ENCODE results near the gene SLC9A4. TPM values are rescaled to one million over a fixed set of nuclear protein-coding genes. Genes with fewer than 3 reads are reported as not detected.

Gene SLC9A4
- total RNA-seq, result not detected

DNA sequence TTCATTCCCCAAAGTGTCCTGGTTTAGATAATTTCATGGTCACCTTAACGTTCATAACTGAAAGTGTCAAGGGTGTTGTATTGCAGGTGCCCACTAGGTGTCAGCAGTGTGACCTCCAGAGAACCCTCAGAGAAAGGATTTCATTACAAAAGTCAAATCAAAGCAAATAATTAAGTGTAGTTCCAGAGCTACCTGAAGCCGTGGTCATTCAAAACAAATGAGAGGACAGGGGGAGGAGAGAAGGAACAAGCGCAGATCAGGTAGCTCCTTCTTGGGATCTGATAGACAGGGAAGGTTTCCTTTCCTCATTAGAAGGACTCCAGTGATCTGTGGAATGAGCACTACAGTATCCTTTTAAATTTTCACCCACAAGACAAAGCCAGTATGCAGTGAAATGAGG is at the start of gene SLC9A4:
Gene SLC9A4 (plus strand): TSS at position 207 of the 400 bp plus-strand sequence. CDS start 534 bp downstream, outside the sequence.
- TF ChIP-seq, protein P1, sequence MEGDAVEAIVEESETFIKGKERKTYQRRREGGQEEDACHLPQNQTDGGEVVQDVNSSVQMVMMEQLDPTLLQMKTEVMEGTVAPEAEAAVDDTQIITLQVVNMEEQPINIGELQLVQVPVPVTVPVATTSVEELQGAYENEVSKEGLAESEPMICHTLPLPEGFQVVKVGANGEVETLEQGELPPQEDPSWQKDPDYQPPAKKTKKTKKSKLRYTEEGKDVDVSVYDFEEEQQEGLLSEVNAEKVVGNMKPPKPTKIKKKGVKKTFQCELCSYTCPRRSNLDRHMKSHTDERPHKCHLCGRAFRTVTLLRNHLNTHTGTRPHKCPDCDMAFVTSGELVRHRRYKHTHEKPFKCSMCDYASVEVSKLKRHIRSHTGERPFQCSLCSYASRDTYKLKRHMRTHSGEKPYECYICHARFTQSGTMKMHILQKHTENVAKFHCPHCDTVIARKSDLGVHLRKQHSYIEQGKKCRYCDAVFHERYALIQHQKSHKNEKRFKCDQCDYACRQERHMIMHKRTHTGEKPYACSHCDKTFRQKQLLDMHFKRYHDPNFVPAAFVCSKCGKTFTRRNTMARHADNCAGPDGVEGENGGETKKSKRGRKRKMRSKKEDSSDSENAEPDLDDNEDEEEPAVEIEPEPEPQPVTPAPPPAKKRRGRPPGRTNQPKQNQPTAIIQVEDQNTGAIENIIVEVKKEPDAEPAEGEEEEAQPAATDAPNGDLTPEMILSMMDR (IDR thresholded peaks at IDR 0.05; ENCODE audit: low read depth), result no peak

DNA sequence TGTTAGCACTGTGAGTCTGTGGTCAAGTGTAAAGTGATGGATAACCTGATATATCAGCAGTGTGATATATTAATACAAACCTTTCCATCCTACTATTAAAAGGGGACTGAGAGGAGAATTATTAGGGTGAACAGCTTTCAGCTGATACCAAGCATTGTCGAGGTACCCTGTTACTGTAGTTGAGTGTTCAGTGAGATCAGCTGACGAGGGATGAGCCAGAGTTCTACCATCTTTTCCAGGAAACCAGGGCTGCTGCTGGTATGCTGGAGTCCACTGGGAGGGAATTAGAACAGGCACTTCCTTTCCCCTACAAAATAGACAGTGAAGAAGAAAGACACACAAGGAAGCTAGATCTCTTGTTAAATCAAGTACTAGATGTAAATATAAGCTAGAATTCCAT is 49.7 kb upstream of the SLC9A4 start:
- TF ChIP-seq, protein P1 (IDR thresholded peaks at IDR 0.05; ENCODE audit: low read depth), result no peak

GRCh38 chr2:102424754-102425153 is 48.3 kb upstream of the SLC9A4 start:
- TF ChIP-seq, protein P1 (IDR thresholded peaks at IDR 0.05; ENCODE audit: low read depth), result no peak

GRCh38 chr2:102425441-102426132 is 47.4 kb upstream of the SLC9A4 start:
- TF ChIP-seq, protein P1 (IDR thresholded peaks at IDR 0.05; ENCODE audit: low read depth), result no peak

DNA sequence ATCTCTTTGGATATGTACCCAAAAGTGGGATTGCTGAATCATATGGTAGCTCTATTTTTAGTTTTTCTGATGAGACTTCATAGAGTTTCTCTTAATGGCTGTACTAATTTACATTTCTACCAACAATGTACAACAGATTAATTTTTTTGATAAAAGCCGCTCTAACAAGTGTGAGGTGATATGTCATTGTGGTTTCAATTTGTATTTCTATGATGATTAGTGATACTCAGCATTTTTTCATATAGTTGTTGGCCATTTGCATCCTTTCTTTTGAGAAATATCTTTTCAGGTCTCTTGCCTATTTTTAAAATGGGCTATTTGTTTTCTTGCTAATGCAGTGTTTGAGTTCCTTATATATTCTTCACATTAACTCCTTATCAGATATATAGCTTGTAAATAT is 45.8 kb upstream of the SLC9A4 start:
- TF ChIP-seq, protein P1 (IDR thresholded peaks at IDR 0.05; ENCODE audit: low read depth), result no peak

DNA sequence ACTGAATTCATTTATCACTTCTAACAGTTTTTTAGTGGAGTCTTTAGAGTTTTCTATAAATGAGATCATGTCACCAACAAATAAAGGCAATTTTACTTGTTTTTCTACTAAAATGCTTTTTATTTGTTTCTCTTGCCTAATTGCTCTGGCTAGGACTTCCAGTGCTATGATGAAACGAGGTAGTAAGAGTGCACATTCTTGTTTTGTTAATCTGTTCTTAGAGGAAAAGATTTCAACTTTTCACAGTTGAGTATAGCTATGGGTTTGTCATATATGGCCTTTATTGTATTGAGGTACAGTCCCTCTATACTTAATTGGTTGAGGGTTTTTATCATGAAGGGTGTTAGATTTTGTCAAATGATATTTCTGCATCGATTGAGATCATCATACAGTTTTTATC is 44.5 kb upstream of the SLC9A4 start:
- TF ChIP-seq, protein P1 (IDR thresholded peaks at IDR 0.05; ENCODE audit: low read depth), result no peak

DNA sequence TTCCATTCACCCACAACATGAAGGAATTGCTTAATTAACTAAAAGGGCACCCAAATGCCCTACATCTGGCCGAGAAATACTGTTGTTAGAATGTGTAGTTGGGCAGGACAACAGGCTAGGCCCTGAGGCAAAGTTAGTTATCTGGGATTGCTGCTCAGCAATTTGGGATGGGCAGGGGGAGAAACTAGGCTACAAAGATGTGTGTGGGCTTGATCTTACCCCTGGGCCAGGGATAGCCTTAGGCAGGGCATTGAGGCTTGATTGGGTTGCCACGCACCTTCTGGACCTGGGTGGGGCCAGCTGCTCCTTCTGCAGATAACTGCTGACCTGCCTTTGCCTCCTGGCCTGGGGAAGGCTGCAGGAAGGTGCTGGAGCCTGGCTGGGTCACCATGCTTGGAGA is 40.6 kb upstream of the SLC9A4 start:
- TF ChIP-seq, protein P1 (IDR thresholded peaks at IDR 0.05; ENCODE audit: low read depth), result no peak

All from subcutaneous adipose tissue (tissue), 4 donors.